UCSD-AML1 (cell line): Measurements from ENCODE around the gene PNMA6A.
A peak's percentile ranks its signal among the peaks of the same experiment; 100 is the strongest.
"Not testable (repeated sequence)": the region's sequence is repeated elsewhere in the genome, so short reads cannot be mapped to it uniquely, and the experiment has no call there.

Source experiments
- DNase-seq: peaks from one replicate; lab custom pipeline; 2025; ENCODE audit not compliant: unreplicated experiment; lab: John Stamatoyannopoulos, UW

PNMA6A gene

GRCh38 chrX:153071909-153072583 is at the start of gene PNMA6A:
TSS of gene PNMA6A (plus strand) at chrX:153072454. CDS start at chrX:153073063, 609 bp downstream.
- not testable (repeated sequence) for DNase-seq

- DNase-seq = not testable (repeated sequence)
These were observed 45.8 kb upstream of the PNMA6A start for GRCh38 chrX:153026501-153026900.

GRCh38 chrX:153028487-153028886 is 43.8 kb upstream of the PNMA6A start:
- not testable (repeated sequence) for DNase-seq

- DNase-seq = no peak
These were observed 43.1 kb upstream of the PNMA6A start for GRCh38 chrX:153029162-153029561.

GRCh38 chrX:153029875-153030274 is 42.4 kb upstream of the PNMA6A start:
- DNase-seq = no peak

GRCh38 chrX:153030801-153031200 is 41.5 kb upstream of the PNMA6A start:
- no peak for DNase-seq

GRCh38 chrX:153032397-153033118 is 39.7 kb upstream of the PNMA6A start:
- peak; percentile 70 for DNase-seq

GRCh38 chrX:153049093-153049492 is 23.2 kb upstream of the PNMA6A start:
- DNase-seq = no peak

GRCh38 chrX:153052534-153052933 is 19.7 kb upstream of the PNMA6A start:
- DNase-seq = no peak

- no peak for DNase-seq
These were observed 16.1 kb upstream of the PNMA6A start, which contains the start of gene PNMA3 for GRCh38 chrX:153055871-153056749. TSS of gene PNMA3 (plus strand) at chrX:153056470. CDS start at chrX:153057056, 586 bp downstream.

GRCh38 chrX:153057281-153057680 is 15.0 kb upstream of the PNMA6A start:
- no peak for DNase-seq

GRCh38 chrX:153059191-153060094 is 12.8 kb upstream of the PNMA6A start:
- DNase-seq = no peak

- no peak for DNase-seq
These were observed 12.2 kb upstream of the PNMA6A start for GRCh38 chrX:153060095-153060445.

- DNase-seq = no peak
These were observed 10.5 kb upstream of the PNMA6A start for GRCh38 chrX:153061732-153062131.

- DNase-seq = no peak
These were observed 8.9 kb upstream of the PNMA6A start for GRCh38 chrX:153063315-153063714.

GRCh38 chrX:153064061-153064460 is 8.2 kb upstream of the PNMA6A start:
- no peak for DNase-seq

GRCh38 chrX:153065389-153065788 is 6.9 kb upstream of the PNMA6A start:
- no peak for DNase-seq

GRCh38 chrX:153066402-153066801 is 5.9 kb upstream of the PNMA6A start:
- DNase-seq = not testable (repeated sequence)

GRCh38 chrX:153073331-153073730 is 1.1 kb downstream of the PNMA6A start:
- DNase-seq = not testable (repeated sequence)

GRCh38 chrX:153074262-153074899 is 2.1 kb downstream of the PNMA6A start:
- DNase-seq = no peak
